Breast epithelium (tissue), 4 donors: ENCODE results near the gene SWI5. TPM values are rescaled to one million over a fixed set of nuclear protein-coding genes. Genes with fewer than 3 reads are reported as not detected.

Experiments used
- DNase-seq, 2 donors: peaks; one replicate each; pipeline ENCODE4 v3.0.0-alpha.2; 2019; ENCODE audit warnings: low spot score in 2 of 2
- H3K27ac ChIP-seq, 2 donors: fragments of 200-600 bp; sonication (generic) in 1 of 2; one replicate each; pipeline ENCODE4 v1.5.1; 2016 to 2019; ENCODE audit warnings: mild to moderate bottlenecking in 1 of 2
- H3K27me3 ChIP-seq, 2 donors: fragments of 200-600 bp; sonication (generic) in 1 of 2; one replicate each; pipeline versions ENCODE4 v1.5.1 to v1.6.0; 2017 to 2019; ENCODE audit warnings: control low read depth in 1 of 2, mild to moderate bottlenecking in 1 of 2
- H3K36me3 ChIP-seq: fragments of 200-600 bp; one replicate; pipeline ENCODE4 v1.5.1; 2019
- H3K4me1 ChIP-seq, 2 donors: fragments of 200-600 bp; sonication (generic); one replicate each; pipeline ENCODE4 v1.5.1; 2016 to 2019; ENCODE audit warnings: control low read depth in 1 of 2
- H3K4me3 ChIP-seq, 3 donors: fragments of 200-600 bp; sonication (generic); 1 replicate in 2 of 3; 2 replicates in 1 of 3; pipeline ENCODE4 v1.5.1; 2016 to 2019; ENCODE audit warnings: mild to moderate bottlenecking in 3 of 3, moderate library complexity in 2 of 3
- H3K9me3 ChIP-seq, 2 donors: fragments of 200-600 bp; sonication (generic) in 1 of 2; one replicate each; pipeline ENCODE4 v1.5.1; 2016 to 2019; ENCODE audit warnings: control low read depth in 1 of 2
- CTCF ChIP-seq, 3 donors: fragments of 450-650 bp; IDR thresholded peaks; one replicate each; pipeline ENCODE4 v1.5.1; 2016 to 2017; ENCODE audit warnings: antibody characterized with exemption in 3 of 3, mild to moderate bottlenecking in 3 of 3, moderate library complexity in 3 of 3
- POLR2A ChIP-seq: fragments of 450-650 bp; IDR thresholded peaks from one replicate; pipeline ENCODE4 v1.6.1; 2016; ENCODE audit warnings: antibody characterized with exemption, mild to moderate bottlenecking, moderate library complexity
- POLR2AphosphoS5 ChIP-seq, 3 donors: sonication (generic); formaldehyde crosslinking; IDR thresholded peaks; one replicate each; pipeline ENCODE4 v1.6.1; 2017; ENCODE audit warnings: antibody characterized with exemption in 3 of 3
- intact Hi-C: fragments of 100-400 bp; cut with DNase I; formaldehyde crosslinking; loops from one replicate; pipeline ENCODE4 v1.15.1; 2023; ENCODE audit warnings: low total_unique reads
- total RNA-seq, 3 donors: library from RNA; depleted of rRNA; stranded (reverse); fragments of >200 nt; gene quantifications; one replicate each; pipeline ENCODE4 v1.1.0, GENCODE V29; 2016

SWI5 gene
- total RNA-seq, 3 donors from 2014 or later, result 25.8 to 39.7 (median 31.4) TPM

GRCh38 chr9:128335914-128336313, 59.8 kb downstream of the SWI5 start:
- Histone ChIP-seq H3K27ac (no peak overlapping the region), H3K36me3 (no peaks in the 10 kb centered on the region), H3K4me1 (no peaks in the 10 kb centered on the region), H3K4me3 (no peak overlapping the region), H3K9me3 (no peaks in the 10 kb centered on the region), H3K27me3 (no peaks in the 10 kb centered on the region)
- intact Hi-C loops, result no loop called here
- TF ChIP-seq CTCF (IDR thresholded peaks at IDR 0.05), result no peak
- TF ChIP-seq POLR2A, result no peak
- TF ChIP-seq POLR2AphosphoS5 (IDR thresholded peaks at IDR 0.05), result no peak
- no peak for DNase-seq

GRCh38 chr9:128337936-128338335, 61.9 kb downstream of the SWI5 start:
- Histone ChIP-seq H3K27me3 (no peaks in the 10 kb centered on the region), H3K4me3 (no peak overlapping the region), H3K9me3 (no peaks in the 10 kb centered on the region), H3K4me1 (no peaks in the 10 kb centered on the region), H3K27ac (no peak overlapping the region), H3K36me3 (no peaks in the 10 kb centered on the region)
- intact Hi-C loops, result no loop called here
- no peak for DNase-seq
- no peak for TF ChIP-seq POLR2AphosphoS5 (IDR thresholded peaks at IDR 0.05)
- no peak for TF ChIP-seq CTCF (IDR thresholded peaks at IDR 0.05)
- TF ChIP-seq POLR2A, result no peak

Other genes starting within 250 kb of the SWI5 start
- gene NAIF1, start 209.0 kb upstream of the SWI5 start, total RNA-seq, result 10 to 100 TPM in 2 of 3 donors, 1 to 10 TPM in 1; 8.8 to 13.1 (median 11.9) TPM
- gene SLC25A25, start 208.0 kb upstream of the SWI5 start, total RNA-seq, result 10 to 100 TPM; 27.2 to 43.9 (median 33.1) TPM
- gene PTGES2, start 148.5 kb upstream of the SWI5 start, total RNA-seq, result 10 to 100 TPM; 35.7 to 86.9 (median 55.0) TPM
- gene LCN2, start 126.8 kb upstream of the SWI5 start, total RNA-seq, result 10 to 100 TPM in 2 of 3 donors, not detected in 1; 38.5 to 42.3 TPM
- 100 to 1,000 TPM; 144 to 232 (median 152) TPM for gene BBLN, start 116.0 kb upstream of the SWI5 start, total RNA-seq
- 10 to 100 TPM; 54.1 to 71.8 (median 58.4) TPM for gene CIZ1, start 84.7 kb upstream of the SWI5 start, total RNA-seq
- 10 to 100 TPM; 11.3 to 36.0 (median 12.5) TPM for gene DNM1, start 72.9 kb upstream of the SWI5 start, total RNA-seq
- 100 to 1,000 TPM in 1 of 3 donors, 10 to 100 TPM in 2; 87.7 to 121 (median 97.5) TPM for gene GOLGA2, start 269 bp upstream of the SWI5 start, total RNA-seq
- gene TRUB2, start 46.2 kb downstream of the SWI5 start, total RNA-seq, result 10 to 100 TPM; 11.8 to 19.8 (median 18.0) TPM
- gene COQ4, start 46.6 kb downstream of the SWI5 start, total RNA-seq, result 10 to 100 TPM; 30.2 to 59.7 (median 46.2) TPM
- 10 to 100 TPM; 11.3 to 18.7 (median 15.8) TPM for gene SLC27A4, start 64.3 kb downstream of the SWI5 start, total RNA-seq
- 10 to 100 TPM; 21.3 to 24.1 (median 23.8) TPM for gene URM1, start 95.1 kb downstream of the SWI5 start, total RNA-seq
- 10 to 100 TPM; 19.8 to 47.5 (median 30.5) TPM for gene CERCAM, start 144.6 kb downstream of the SWI5 start, total RNA-seq
- gene ODF2, start 179.7 kb downstream of the SWI5 start, total RNA-seq, result 10 to 100 TPM; 23.1 to 27.9 (median 25.1) TPM
- 10 to 100 TPM; 22.9 to 31.9 (median 26.7) TPM for gene GLE1, start 228.4 kb downstream of the SWI5 start, total RNA-seq